LNCAP (cell line): Measurements from ENCODE around the gene PSORS1C2.

Experiments used
- CTCF ChIP-seq: fragments of 450-650 bp; IDR thresholded peaks from 2 replicates; pipeline ENCODE4 v1.5.1; 2017; ENCODE audit warnings: mild to moderate bottlenecking

Gene PSORS1C2

DNA sequence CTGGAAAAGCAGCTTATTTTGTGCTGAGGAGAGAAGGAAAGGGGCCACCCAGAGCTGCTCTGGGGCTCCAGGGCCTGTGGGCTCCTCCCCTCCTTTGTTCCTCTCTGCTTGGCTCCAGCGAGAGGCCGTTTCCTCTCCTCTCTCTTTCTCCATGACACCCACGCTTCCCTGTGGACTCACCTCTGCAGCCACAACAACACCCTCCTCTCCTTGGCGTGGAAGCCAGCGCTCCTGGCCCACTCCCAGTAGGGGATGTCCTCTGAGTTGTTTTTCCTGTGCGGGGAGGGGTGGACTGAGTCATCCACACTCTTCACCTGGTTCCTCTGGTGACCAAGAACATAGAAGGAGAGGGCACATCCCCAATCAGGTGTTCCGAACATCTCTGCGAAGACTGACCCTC, 13.7 kb downstream of the PSORS1C2 start:
- no peak for TF ChIP-seq CTCF

- no peak for TF ChIP-seq CTCF
These were observed 15.8 kb downstream of the PSORS1C2 start for GRCh38 chr6:31122791-31123706.

DNA sequence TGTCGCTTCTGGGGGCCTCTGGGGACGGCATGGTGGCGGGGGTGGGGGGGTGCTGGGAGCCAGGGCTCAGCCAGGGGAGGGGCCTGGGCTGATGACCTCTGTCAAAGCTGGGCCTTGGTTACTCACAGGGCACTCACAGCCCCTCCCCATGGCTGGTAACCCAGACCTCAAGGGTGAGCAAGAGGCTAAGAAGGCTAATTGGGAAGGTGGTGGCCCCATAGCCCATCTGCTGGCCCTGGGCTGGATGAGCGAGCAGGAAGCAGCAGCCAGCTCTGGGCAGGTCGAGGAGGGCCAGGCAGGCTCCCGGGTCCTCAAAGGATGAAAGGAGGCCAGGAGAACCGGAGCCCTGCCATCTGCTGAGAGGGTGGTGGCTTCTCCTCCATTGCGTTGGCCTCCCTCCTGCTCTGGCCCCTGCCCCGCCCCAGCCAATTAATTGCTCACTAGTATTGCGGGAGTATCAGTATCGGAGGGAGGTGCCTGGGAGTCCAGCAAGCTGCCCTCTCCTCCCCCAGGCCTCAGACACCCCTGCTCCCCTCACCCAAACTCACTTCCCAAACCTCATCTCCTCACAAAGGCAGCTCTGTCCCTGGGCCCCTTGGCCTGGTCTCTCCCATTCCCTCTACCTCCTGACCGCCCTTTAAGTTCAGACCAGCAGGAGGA, 17.6 kb downstream of the PSORS1C2 start:
- no peak for TF ChIP-seq CTCF

GRCh38 chr6:31120151-31120915, 18.5 kb downstream of the PSORS1C2 start, which contains the start of gene CDSN:
TSS of gene CDSN (minus strand) at chr6:31120446. CDS start at chr6:31120419, 27 bp downstream.
- no peak for TF ChIP-seq CTCF

- no peak for TF ChIP-seq CTCF
These were observed 20.7 kb downstream of the PSORS1C2 start for GRCh38 chr6:31118178-31118577.

- TF ChIP-seq CTCF: no peak
These were observed 22.0 kb downstream of the PSORS1C2 start for GRCh38 chr6:31116661-31117385.
